Brain pericyte (primary cell): ENCODE measurements around the gene OR56A5.
"Not testable (repeated sequence)": the region's sequence is repeated elsewhere in the genome, so short reads cannot be mapped to it uniquely, and the experiment has no call there.

Experiments
- DNase-seq: peaks from one replicate; pipeline ENCODE4 v3.0.0-alpha.2; 2012; ENCODE audit warnings: low read depth, low spot score

Gene OR56A5, protein sequence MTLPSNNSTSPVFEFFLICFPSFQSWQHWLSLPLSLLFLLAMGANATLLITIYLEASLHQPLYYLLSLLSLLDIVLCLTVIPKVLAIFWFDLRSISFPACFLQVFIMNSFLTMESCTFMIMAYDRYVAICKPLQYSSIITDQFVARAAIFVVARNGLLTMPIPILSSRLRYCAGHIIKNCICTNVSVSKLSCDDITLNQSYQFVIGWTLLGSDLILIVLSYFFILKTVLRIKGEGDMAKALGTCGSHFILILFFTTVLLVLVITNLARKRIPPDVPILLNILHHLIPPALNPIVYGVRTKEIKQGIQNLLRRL

DNA sequence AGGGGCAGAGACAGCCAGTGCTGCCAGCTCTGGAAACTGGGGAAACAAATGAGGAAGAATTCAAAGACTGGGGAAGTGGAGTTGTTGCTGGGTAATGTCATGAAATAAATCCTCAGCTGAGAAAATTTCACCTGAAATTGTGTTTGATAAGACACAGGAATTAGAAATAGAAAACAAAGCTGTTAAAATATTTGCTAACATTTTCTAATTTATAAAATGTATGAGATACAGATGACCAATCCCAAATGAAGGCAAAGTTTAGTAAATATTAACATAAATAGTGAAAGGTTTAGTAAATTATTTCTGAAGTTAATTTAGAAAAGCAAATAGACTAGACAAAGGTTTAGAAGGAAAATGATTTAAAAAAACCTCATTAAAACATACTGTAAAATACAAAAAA is at the start of gene OR56A5:
Gene OR56A5 (minus strand): TSS at position 101 of the 400 bp plus-strand sequence. CDS start 0 bp downstream, at position 101.
- DNase-seq: no peak

DNA sequence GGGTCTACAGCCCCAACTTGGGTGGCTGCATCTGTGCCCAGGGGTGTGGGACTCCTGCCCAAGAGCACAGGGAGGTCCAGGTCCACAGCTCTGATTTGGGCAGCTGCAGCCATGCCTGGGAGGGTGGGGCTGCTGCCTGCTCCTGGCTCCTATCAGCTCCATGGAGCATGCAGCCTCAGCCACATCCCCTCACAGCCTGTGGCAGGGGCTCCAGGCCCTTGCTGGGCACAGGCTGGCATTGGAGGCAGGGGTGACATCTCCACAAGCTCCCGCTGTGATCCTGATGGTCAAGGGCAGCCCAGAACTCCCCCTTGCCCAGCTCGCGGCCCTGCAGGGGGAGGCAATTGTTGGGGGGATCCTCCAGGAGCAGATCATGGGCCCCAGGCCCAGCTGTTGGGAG is 44.7 kb upstream of the OR56A5 start:
- no peak for DNase-seq

DNA sequence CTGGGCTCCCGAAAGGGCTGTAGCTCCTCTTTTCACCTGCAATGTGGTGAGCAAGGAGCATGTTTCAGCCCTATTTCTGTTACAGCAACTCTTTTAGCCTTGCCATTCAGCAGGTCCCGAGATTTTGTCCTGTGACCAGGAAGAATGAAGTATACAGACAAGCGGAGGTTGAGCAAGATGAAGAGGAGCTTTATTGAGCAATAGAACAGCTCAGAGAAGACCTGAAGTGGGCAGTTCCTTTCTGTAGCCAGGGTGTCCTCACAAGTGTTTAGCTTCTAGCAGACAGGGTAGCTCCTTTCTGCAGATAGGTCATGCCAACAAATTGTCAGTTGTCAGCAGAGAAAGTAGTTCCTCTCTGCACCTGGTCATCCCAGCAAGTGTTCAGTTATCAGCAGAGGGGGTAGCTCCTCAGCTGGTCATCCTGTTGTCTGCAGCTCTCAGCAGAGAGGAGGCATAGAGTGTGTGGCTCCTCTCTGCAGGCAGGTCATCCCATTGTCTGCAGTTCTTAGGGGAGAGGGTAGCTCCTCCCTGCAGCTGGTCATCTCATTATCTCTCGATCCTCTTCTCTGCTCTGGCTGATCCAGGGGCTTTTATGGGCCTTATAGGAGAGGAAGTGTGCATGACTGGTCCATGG is 43.9 kb upstream of the OR56A5 start:
- no peak for DNase-seq

DNA sequence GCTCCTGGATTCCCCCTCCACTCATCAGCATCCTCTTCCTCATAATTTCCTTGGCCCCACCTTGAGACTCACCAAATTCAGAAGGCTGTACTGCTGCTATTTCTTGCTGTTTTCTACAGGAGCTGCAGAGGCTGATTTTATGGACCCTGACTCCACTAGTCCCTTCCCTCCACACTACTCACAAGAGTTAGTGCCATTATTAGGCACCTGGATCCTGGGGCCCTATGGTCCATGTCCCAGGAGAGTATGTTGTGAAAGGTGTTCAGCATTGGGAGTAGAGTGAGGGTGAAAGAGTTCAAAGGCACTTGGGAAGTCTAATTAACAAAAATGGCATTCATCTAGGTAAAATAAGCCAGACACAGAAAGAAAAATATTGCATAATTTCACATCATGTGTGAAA is 38.6 kb upstream of the OR56A5 start, which contains the start of gene OR56A4:
Gene OR56A4 (minus strand): TSS at position 101 of the 400 bp plus-strand sequence. CDS start 3,954 bp downstream, outside the sequence.
- DNase-seq: no peak

DNA sequence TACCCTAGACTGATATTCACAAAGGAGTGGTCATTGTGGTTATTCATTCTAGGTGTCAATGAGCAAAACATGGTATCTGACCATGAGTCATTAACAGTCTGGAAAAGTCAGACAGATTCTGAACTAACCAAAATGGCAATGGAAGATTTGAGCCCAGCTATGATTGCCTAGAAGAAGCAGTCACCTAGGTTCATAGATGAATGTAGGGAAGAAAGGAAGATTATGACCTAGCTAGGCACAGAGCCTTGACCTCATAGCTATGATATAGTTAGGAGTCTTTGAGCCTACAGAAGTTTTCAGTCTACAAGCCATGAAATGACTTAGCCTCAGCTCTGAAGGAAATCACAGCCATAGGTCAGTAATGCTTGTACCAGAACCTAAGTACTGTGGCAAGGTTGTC is 38.1 kb upstream of the OR56A5 start:
- DNase-seq: no peak

DNA sequence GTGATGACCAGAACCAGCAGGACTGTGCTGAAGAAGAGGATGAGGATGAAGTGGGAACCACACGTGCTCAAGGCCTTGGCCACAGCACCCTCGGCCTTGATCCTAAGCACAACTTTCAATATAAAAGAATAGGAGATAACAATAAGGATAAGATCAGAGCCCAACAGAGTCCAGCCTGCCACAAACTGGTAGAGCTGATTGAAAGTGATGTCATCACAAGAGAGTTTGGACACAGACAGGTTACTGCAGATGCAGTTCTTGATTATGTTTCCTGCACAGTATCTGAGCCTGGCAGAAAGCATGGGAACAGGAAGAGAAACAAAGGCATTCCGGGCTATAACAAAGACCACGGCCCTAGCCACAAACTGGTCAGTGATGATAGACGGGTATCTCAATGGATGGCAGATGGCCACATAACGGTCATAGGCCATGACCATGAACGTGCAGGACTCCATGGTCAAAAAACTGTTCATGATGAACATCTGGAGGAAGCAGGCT is 34.0 kb upstream of the OR56A5 start:
- DNase-seq: no peak

DNA sequence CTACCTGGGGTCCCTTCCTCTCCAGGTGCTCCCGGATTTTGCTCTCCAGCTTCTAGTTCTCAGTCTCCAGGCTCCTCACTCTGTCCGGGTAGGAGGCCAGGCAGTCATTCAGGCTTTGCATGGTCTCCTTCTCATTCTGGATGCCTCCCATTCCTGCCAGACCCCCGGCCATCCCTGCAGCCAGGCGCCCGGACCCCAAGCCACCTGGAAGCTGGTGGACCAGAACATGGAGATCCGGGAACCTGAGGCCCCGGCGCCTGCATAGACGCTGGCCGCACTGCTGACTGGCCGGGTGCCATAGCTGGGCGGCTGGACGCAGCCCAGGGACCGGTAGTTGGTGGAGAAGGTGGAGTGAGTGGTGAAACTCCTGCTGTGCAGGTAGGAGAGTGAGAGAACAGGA is 26.5 kb upstream of the OR56A5 start:
- no peak for DNase-seq

DNA sequence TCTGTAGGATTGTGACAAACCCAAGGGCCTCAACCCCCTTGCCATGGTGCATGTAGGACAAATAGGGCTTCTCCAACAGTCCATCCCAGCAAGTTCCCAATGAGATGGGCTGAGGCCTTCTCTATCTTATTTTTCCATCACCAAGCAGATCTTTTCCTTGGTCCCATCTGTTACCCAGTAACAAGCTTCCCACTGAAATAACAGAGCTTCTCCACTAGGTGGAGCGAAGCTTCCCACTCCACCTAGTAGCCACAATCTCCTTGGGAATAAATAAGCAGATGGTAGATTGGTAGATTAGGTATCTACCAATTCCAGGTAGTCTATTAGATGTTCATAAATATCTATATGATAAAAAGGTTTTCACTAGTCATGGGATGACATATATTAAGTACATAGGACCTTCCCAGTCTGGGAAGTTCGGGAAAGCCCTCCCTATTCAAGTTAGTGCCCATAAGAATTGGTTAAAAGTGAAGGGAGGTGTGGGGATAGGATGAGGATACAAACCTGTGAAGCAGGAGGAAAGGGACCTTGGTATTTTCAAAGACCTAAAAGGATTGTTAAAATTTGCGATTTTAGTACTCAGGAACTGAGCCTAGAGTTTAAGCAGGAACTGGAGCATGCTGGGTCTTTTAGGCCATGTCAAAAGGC is 24.4 kb upstream of the OR56A5 start:
- DNase-seq: no peak

DNA sequence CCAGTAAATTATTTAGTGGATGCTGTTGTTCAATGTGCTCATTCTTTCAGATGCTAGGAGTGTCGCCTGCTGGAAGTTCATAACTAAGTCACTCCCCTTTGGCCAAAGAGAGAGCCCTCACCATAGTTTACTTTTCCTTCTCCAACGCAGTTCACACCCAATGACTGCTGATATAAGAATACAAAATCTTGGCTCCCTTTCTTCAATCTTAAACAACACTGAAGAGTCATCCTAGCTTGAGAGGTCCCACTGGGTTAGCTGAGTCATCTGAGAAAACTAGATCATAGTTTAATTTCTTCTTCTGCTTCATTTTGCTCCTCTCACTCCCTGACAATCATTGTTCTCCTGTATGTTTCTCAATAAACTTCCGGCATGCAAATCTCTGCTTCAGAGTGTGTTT is 23.9 kb upstream of the OR56A5 start:
- DNase-seq: no peak

DNA sequence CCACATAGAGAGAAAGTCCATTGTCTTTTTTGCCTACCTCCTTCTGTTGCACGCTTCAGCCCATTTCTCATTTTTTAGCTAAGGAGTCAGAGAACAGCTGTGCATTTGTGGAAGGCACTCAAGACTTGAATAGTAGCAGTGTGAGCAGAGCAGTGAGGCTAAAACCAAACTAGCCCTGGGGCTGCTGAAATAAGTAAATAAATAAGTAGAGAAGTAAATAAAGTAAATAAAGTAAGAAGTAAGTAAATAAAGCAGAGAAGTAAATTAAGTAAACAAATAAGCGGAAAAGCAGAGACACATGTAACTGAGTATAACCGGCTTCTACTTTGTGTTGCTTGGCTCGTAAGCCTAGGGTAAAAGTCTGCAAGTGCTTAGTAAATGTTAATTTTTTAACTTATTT is 20.9 kb upstream of the OR56A5 start:
- DNase-seq: no peak

DNA sequence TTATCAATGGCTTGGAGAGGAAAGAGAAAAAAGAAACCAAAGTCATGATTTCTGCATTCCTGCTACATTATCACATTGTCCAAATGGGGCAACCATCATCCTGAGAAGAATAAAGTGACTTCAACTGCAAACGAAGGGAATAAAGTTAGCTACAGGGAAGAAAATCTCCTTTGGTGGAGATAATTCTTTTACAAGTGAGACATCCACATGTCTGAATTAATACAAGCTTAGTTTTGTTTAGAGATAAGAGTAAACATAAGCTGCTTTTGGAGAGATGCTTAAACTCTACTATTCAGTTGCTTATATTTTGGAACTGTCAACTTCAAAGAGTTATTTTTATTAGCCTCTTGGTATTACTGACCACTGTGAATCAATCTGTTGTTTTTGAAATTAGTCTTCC is 18.6 kb upstream of the OR56A5 start, which contains the start of gene OR52L1:
Gene OR52L1 (minus strand): TSS at position 101 of the 400 bp plus-strand sequence. CDS start 55 bp downstream, at position 46.
- no peak for DNase-seq

DNA sequence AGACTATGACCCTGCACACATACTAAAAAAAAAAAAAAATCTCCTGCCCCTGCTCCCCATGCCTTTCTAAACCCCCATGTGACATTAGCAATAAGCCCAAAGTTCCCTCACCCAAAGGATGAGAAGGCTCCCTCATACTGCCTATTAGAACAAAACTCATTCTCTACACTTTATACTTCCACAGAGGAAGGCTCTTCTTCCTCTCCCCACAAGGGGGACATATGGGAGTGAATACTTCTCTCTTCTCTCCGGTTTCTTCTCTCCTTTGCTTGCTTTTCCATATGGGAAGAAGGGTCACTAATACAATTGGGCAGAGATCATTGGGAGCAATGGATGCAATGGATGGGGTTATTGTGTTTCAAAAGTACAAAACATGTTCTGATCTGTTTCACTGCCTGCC is 15.1 kb upstream of the OR56A5 start:
- DNase-seq: no peak

DNA sequence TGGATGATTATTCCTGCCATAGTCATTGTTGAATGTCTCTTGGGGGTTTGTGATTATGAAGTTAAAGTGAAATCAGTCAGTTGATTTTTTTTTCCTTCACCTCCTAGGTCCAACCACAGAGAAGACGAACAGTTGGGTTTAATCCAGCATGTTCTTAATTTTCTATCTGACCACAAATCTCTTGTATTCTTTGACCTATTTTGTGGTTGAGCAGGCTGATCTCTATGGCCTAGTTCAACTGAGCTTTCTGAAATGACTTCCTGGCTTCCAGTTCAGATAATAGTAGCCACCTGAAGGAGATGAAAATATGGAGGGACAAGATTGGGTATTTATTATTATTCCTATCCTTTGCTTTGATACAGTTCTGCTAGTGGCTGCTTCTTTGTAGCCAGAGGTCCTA is 5.2 kb upstream of the OR56A5 start:
- no peak for DNase-seq

DNA sequence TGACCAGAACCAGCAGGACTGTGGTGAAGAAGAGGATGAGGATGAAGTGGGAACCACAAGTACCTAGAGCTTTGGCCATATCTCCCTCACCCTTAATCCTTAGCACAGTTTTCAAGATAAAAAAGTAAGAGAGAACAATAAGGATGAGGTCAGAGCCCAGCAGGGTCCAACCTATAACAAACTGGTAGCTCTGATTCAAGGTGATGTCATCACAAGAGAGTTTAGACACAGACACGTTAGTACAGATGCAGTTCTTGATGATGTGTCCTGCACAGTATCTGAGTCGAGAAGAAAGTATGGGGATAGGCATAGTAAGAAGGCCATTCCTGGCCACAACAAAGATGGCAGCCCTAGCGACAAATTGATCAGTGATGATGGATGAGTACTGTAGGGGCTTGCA is 586 bp downstream of the OR56A5 start:
- DNase-seq: no peak

DNA sequence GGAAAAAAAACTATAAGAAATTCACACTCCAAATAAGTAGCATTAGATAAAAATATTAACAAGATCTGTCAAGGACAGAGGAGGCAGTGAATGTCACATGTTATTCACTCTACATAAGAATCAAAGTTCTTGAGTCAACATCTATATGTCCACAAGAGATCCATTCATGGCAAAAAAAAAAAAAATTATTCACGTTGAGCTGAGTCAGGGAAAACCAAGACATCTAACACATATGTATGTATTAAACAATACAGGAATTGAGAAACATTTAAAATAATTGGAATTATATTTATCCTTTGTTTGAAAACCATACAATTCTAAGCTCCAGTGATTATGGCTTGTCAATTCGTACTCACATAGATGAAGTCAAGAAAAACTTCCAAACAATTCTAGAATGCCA is 1.3 kb downstream of the OR56A5 start:
- no peak for DNase-seq

DNA sequence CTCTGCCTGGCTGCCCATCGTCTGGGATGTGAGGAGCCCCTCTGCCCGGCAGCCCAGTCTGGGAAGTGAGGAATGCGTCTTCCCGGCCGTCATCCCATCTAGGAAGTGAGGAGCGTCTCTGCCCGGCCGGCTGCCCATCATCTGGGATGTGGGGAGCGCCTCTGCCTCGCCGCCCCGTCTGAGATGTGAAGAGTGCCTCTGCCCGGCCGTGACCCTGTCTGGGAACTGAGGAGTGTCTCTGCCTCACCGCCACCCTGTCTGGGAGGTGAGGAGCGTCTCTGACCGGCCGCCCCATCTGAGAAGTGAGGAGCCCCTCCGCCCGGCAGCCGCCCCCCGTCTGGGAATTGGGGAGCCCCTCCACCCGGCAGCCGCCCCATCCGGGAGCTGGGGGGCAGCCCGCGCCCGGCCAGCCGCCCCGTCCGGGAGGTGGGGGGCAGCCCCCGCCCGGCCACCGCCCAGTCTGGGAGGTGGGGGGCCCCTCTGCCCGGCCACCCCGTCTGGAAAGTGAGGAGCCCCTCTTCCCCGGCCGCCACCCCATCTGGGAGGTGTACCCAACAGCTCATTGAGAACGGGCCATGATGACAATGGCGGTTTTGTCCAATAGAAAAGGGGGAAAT is 7.5 kb downstream of the OR56A5 start:
- not testable (repeated sequence) for DNase-seq

DNA sequence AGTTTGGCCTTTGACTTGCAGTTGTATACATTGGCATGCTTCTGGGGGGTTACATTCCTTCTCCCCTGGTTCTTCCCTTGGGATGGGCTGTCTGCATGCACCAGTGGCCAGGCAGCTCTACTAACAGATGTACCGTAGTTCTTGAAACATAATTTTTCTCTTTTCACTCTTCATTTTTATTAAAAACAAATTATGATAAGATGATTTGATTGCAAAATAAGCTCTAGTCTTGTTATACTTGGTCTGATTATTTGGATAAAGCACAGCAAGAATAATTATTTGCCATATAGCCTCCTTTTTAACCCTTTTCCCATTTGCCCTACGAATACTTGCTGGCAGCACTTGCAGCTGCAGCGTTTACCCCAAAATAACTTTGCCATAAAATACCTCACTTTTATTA is 12.7 kb downstream of the OR56A5 start:
- DNase-seq: no peak

DNA sequence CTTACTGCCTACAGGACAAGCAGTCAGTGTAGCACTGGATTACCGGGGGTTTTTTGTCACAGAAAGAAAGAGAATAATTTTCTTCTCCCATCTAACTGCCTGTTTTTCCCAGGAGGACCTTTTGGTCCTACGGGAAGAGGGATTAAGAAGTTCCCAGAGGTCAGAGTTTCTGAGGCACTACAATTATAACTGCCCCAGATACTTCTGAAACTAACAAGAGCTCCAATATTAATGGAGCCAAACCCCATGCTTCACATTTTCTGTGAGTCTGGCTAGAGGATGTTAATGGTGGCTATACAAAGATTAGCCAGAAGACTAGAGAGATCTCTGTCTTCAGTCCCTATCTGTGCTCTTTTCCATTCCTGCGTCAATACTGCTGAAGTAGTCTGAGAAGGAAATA is 26.3 kb downstream of the OR56A5 start, which contains the start of gene OR56A3:
Gene OR56A3 (plus strand): TSS at position 301 of the 400 bp plus-strand sequence. CDS start 5,096 bp downstream, outside the sequence.
- no peak for DNase-seq

DNA sequence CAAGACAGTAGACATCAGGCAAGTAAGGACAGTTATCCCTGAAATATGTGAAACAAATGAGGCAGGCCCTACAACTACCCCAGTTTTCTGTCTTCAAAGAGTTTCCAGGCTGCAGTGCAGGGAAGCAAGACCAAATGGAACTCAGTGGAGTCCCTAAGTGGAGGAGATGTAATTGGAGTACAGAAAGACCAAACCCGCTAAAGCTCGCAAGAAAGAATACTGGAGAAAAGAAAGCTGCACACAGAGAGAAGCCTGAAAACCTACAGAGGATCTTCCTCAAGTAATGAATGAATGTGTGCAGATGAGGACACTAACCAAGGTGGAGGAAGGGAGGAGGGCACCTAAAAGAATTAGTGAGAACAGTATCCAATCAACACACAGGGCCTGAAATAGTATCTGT is 27.5 kb downstream of the OR56A5 start:
- DNase-seq: no peak

DNA sequence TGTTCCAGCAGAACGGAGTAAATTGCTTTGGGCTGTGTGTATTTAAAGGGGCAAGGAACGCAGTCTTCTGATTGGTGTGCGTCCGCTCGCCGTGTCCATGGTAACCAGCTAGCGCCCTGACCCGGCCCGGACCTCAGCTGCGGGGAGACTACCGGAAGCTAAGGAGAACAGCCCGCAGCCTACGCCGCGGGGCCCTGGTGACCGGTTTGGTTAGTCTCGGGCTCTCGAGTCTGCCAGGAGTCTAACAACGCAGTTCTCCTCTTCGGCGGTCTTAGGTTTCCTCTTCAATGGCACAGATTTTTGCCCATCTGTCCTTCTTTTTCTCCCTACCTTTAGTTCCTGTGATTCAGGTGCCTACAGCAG is 29.7 kb downstream of the OR56A5 start:
- DNase-seq: no peak

DNA sequence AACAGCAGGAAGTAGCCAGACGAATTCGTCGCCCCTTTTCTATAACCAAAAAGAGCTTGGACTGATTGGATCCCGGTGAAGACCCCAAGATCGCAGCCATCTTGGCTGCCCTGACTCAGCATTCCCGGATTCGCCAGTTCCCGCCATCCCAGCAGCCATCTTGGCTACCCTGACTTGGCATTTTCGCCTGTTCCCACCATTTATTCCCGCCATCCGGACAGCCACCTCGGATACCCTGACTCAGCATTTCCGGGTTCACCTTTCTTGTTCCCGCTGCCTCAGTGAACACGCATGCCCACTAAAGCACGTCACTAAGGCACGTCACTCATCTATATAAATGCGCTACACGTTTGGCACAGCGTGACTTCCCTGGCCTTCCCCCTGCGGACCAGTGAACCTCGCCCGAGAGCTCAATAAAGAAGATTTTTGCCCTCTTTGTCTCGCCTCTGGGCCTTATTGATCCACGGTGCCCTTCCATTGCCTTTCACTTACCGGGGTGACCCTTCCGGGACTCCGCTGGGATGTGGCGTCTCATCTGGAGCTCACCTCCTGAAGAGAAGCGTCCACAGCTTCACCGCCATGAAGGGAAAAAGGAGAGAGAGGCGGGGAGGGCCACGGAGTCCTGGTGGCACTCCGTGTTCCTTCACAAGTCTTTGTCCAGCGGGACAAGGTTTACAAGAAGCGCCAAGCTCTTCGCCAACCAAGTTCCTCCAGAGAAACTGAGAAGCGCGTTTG is 30.3 kb downstream of the OR56A5 start:
- DNase-seq: no peak
